Activated naive CD8-positive, alpha-beta T cell treated with anti-CD3 and anti-CD28 coated beads for 36 hours (primary cell): Measurements from ENCODE around the gene C1D. TPM values are rescaled to one million over a fixed set of nuclear protein-coding genes. Genes with fewer than 3 reads are reported as not detected.
A peak's percentile ranks its signal among the peaks of the same experiment; 100 is the strongest.

Source experiments
- DNase-seq: peaks from one replicate; pipeline ENCODE4 v3.0.0; 2021
- H3K27ac Mint-ChIP-seq: one replicate; pipeline ENCODE4 v1.8.0; 2022; ENCODE audit warnings: mild to moderate bottlenecking, moderate library complexity, mixed read lengths
- H3K27me3 Mint-ChIP-seq: one replicate; pipeline ENCODE4 v1.8.0; 2022; ENCODE audit warnings: mild to moderate bottlenecking, mixed read lengths
- H3K36me3 Mint-ChIP-seq: one replicate; pipeline ENCODE4 v1.8.0; 2021; ENCODE audit warnings: mild to moderate bottlenecking, mixed read lengths
- H3K4me1 Mint-ChIP-seq: one replicate; pipeline ENCODE4 v1.8.0; 2021; ENCODE audit warnings: mixed read lengths
- H3K4me3 Mint-ChIP-seq: one replicate; pipeline ENCODE4 v1.8.0; 2022; ENCODE audit warnings: mild to moderate bottlenecking, moderate library complexity, mixed read lengths
- H3K9me3 Mint-ChIP-seq: one replicate; pipeline ENCODE4 v1.8.0; 2022; ENCODE audit warnings: mixed read lengths
- total RNA-seq, 2 experiments: library from RNA; stranded (reverse); gene quantifications; one replicate each; pipeline ENCODE4 v1.2.3, GENCODE V29; 2021

Gene C1D
- 10 to 100 TPM; 34.1 to 39.6 TPM for total RNA-seq

- peak within 1 kb of the TSS; percentile 95 for H3K4me3 Mint-ChIP-seq
- peaks cover 29% of the 10 kb centered on the region for H3K4me1 Mint-ChIP-seq
- H3K27me3 Mint-ChIP-seq = no peaks in the 10 kb centered on the region
- peak within 1 kb of the TSS; percentile 94 for H3K27ac Mint-ChIP-seq
- H3K36me3 Mint-ChIP-seq = no peaks in the 10 kb centered on the region
- H3K9me3 Mint-ChIP-seq = no peaks in the 10 kb centered on the region
- peak; percentile 91 for DNase-seq
These were observed at the start of gene C1D for GRCh38 chr2:68062680-68063387. Gene C1D, minus strand, starts transcription at chr2:68063004. Its CDS starts 15,694 bp downstream, at chr2:68047310.

GRCh38 chr2:68110102-68110501, 47.3 kb upstream of the C1D start:
- no peak overlapping the region for H3K27ac Mint-ChIP-seq
- H3K36me3 Mint-ChIP-seq = peaks cover 11% of the 10 kb centered on the region
- H3K9me3 Mint-ChIP-seq = peaks cover 14% of the 10 kb centered on the region
- no peak for DNase-seq
- no peak overlapping the region for H3K4me3 Mint-ChIP-seq
- no peaks in the 10 kb centered on the region for H3K27me3 Mint-ChIP-seq
- H3K4me1 Mint-ChIP-seq = no peaks in the 10 kb centered on the region

- no peak for DNase-seq
- Mint-ChIP-seq H3K27ac (no peak overlapping the region), H3K27me3 (no peaks in the 10 kb centered on the region), H3K9me3 (peaks cover 14% of the 10 kb centered on the region), H3K4me3 (no peak overlapping the region), H3K4me1 (no peaks in the 10 kb centered on the region), H3K36me3 (peaks cover 11% of the 10 kb centered on the region)
These were observed 45.3 kb upstream of the C1D start for GRCh38 chr2:68108120-68108519.

- Mint-ChIP-seq H3K9me3 (peaks cover 14% of the 10 kb centered on the region), H3K27ac (no peak overlapping the region), H3K27me3 (no peaks in the 10 kb centered on the region), H3K4me3 (no peak overlapping the region), H3K36me3 (peaks cover 11% of the 10 kb centered on the region), H3K4me1 (no peaks in the 10 kb centered on the region)
- DNase-seq = no peak
These were observed 44.7 kb upstream of the C1D start for GRCh38 chr2:68107475-68107874.

- no peak for DNase-seq
- Mint-ChIP-seq H3K9me3 (peaks cover 14% of the 10 kb centered on the region), H3K27ac (no peak overlapping the region), H3K4me3 (no peak overlapping the region), H3K36me3 (peaks cover 11% of the 10 kb centered on the region), H3K4me1 (peaks cover 2% of the 10 kb centered on the region), H3K27me3 (no peaks in the 10 kb centered on the region)
These were observed 41.5 kb upstream of the C1D start for GRCh38 chr2:68104111-68104835.

- H3K9me3 Mint-ChIP-seq = peaks cover 14% of the 10 kb centered on the region
- H3K36me3 Mint-ChIP-seq = peaks cover 11% of the 10 kb centered on the region
- peaks cover 6% of the 10 kb centered on the region for H3K4me1 Mint-ChIP-seq
- DNase-seq = no peak
- H3K27ac Mint-ChIP-seq = no peak overlapping the region
- H3K4me3 Mint-ChIP-seq = no peak overlapping the region
- H3K27me3 Mint-ChIP-seq = no peaks in the 10 kb centered on the region
These were observed 40.9 kb upstream of the C1D start for GRCh38 chr2:68103709-68104055.

GRCh38 chr2:68103030-68103708, 40.4 kb upstream of the C1D start:
- H3K4me1 Mint-ChIP-seq = peaks cover 6% of the 10 kb centered on the region
- no peak overlapping the region for H3K4me3 Mint-ChIP-seq
- H3K27ac Mint-ChIP-seq = no peak overlapping the region
- no peak for DNase-seq
- H3K36me3 Mint-ChIP-seq = peaks cover 11% of the 10 kb centered on the region
- H3K27me3 Mint-ChIP-seq = no peaks in the 10 kb centered on the region
- peaks cover 14% of the 10 kb centered on the region for H3K9me3 Mint-ChIP-seq

- peaks cover 6% of the 10 kb centered on the region for H3K4me1 Mint-ChIP-seq
- no peak overlapping the region for H3K27ac Mint-ChIP-seq
- no peaks in the 10 kb centered on the region for H3K36me3 Mint-ChIP-seq
- DNase-seq = no peak
- no peaks in the 10 kb centered on the region for H3K9me3 Mint-ChIP-seq
- no peaks in the 10 kb centered on the region for H3K27me3 Mint-ChIP-seq
- H3K4me3 Mint-ChIP-seq = no peak overlapping the region
These were observed 37.4 kb upstream of the C1D start for GRCh38 chr2:68100189-68100588.

- no peak overlapping the region for H3K27ac Mint-ChIP-seq
- no peaks in the 10 kb centered on the region for H3K27me3 Mint-ChIP-seq
- H3K4me3 Mint-ChIP-seq = no peak overlapping the region
- H3K36me3 Mint-ChIP-seq = no peaks in the 10 kb centered on the region
- DNase-seq = no peak
- peaks cover 6% of the 10 kb centered on the region for H3K4me1 Mint-ChIP-seq
- H3K9me3 Mint-ChIP-seq = no peaks in the 10 kb centered on the region
These were observed 36.5 kb upstream of the C1D start for GRCh38 chr2:68099260-68099659.

- Mint-ChIP-seq H3K27ac (no peak overlapping the region), H3K27me3 (no peaks in the 10 kb centered on the region), H3K4me3 (no peak overlapping the region), H3K4me1 (peaks cover 6% of the 10 kb centered on the region), H3K36me3 (no peaks in the 10 kb centered on the region), H3K9me3 (no peaks in the 10 kb centered on the region)
- no peak for DNase-seq
These were observed 35.5 kb upstream of the C1D start for GRCh38 chr2:68098291-68098797.

GRCh38 chr2:68094111-68094510, 31.3 kb upstream of the C1D start:
- peaks cover 10% of the 10 kb centered on the region for H3K4me1 Mint-ChIP-seq
- H3K27ac Mint-ChIP-seq = no peak overlapping the region

GRCh38 chr2:68093634-68094033, 30.8 kb upstream of the C1D start:
- Mint-ChIP-seq H3K27me3 (no peaks in the 10 kb centered on the region), H3K27ac (no peak overlapping the region), H3K9me3 (no peaks in the 10 kb centered on the region), H3K4me3 (no peak overlapping the region), H3K4me1 (peaks cover 8% of the 10 kb centered on the region), H3K36me3 (no peaks in the 10 kb centered on the region)
- DNase-seq = no peak

More at GRCh38 chr2:68094111-68094510, 31.3 kb upstream of the C1D start:
- Mint-ChIP-seq H3K4me3 (no peak overlapping the region), H3K36me3 (no peaks in the 10 kb centered on the region), H3K9me3 (no peaks in the 10 kb centered on the region), H3K27me3 (no peaks in the 10 kb centered on the region)
- DNase-seq = no peak

- Mint-ChIP-seq H3K4me1 (peaks cover 8% of the 10 kb centered on the region), H3K36me3 (no peaks in the 10 kb centered on the region), H3K9me3 (no peaks in the 10 kb centered on the region), H3K4me3 (no peak overlapping the region), H3K27me3 (no peaks in the 10 kb centered on the region), H3K27ac (no peak overlapping the region)
- no peak for DNase-seq
These were observed 28.7 kb upstream of the C1D start for GRCh38 chr2:68091439-68092034.

GRCh38 chr2:68089961-68090360, 27.2 kb upstream of the C1D start:
- Mint-ChIP-seq H3K27ac (no peak overlapping the region), H3K9me3 (no peaks in the 10 kb centered on the region), H3K4me3 (no peak overlapping the region), H3K36me3 (no peaks in the 10 kb centered on the region), H3K27me3 (no peaks in the 10 kb centered on the region), H3K4me1 (peaks cover 8% of the 10 kb centered on the region)
- no peak for DNase-seq

- Mint-ChIP-seq H3K27me3 (no peaks in the 10 kb centered on the region), H3K4me1 (peaks cover 8% of the 10 kb centered on the region), H3K9me3 (no peaks in the 10 kb centered on the region), H3K27ac (no peak overlapping the region), H3K4me3 (no peak overlapping the region), H3K36me3 (no peaks in the 10 kb centered on the region)
- no peak for DNase-seq
These were observed 26.1 kb upstream of the C1D start for GRCh38 chr2:68088940-68089339.
